Measurements from ENCODE around the gene ATL3.
A peak's percentile ranks its signal among the peaks of the same experiment; 100 is the strongest.
"Not testable (repeated sequence)": the region's sequence is repeated elsewhere in the genome, so short reads cannot be mapped to it uniquely, and the experiment has no call there.

The ATL3 gene

GRCh38 chr11:63614136-63614671 lies 57.0 kb downstream of the ATL3 start, which contains the start of gene PLAAT3:
Gene PLAAT3, minus strand, starts transcription at chr11:63614433. Its CDS starts 419 bp downstream, at chr11:63614014.
- no peaks in the 10 kb centered on the region for H3K36me3 ChIP-seq (ENCODE audit: insufficient read depth, low read length)
- peak within 1 kb of the TSS; percentile 88 for H3K4me3 ChIP-seq (ENCODE audit: low read length)
- peak within 1 kb of the TSS; percentile 99 for H3K4me2 ChIP-seq (ENCODE audit: low read length)
- peak within 1 kb of the TSS; percentile 73 for H3K9ac ChIP-seq (ENCODE audit: low read depth, low read length)
- no peaks in the 10 kb centered on the region for H3K9me3 ChIP-seq (replicated peaks; ENCODE audit: low read length)
- H3K4me1 ChIP-seq (ENCODE audit: control insufficient read depth, insufficient read depth, low read length) = peaks cover 37% of the 10 kb centered on the region
- no peaks in the 10 kb centered on the region for H3K27me3 ChIP-seq (ENCODE audit: control insufficient read depth, insufficient read depth, low read length)

GRCh38 chr11:63613517-63614135 lies 57.5 kb downstream of the ATL3 start:
- peaks cover 43% of the 10 kb centered on the region for H3K4me1 ChIP-seq (ENCODE audit: control insufficient read depth, insufficient read depth, low read length)
- peak overlapping the region; percentile 73 for H3K9ac ChIP-seq (ENCODE audit: low read depth, low read length)
- peak overlapping the region; percentile 88 for H3K4me3 ChIP-seq (ENCODE audit: low read length)
- H3K9me3 ChIP-seq (replicated peaks; ENCODE audit: low read length) = no peaks in the 10 kb centered on the region
- H3K36me3 ChIP-seq (ENCODE audit: insufficient read depth, low read length) = no peaks in the 10 kb centered on the region
- H3K27me3 ChIP-seq (ENCODE audit: control insufficient read depth, insufficient read depth, low read length) = no peaks in the 10 kb centered on the region
- H3K4me2 ChIP-seq (ENCODE audit: low read length) = peak overlapping the region; percentile 99

GRCh38 chr11:63612181-63612580 lies 59.0 kb downstream of the ATL3 start:
- Histone ChIP-seq H3K9ac (ENCODE audit: low read depth, low read length) (no peak overlapping the region), H3K4me1 (ENCODE audit: control insufficient read depth, insufficient read depth, low read length) (peaks cover 50% of the 10 kb centered on the region), H3K27me3 (ENCODE audit: control insufficient read depth, insufficient read depth, low read length) (no peaks in the 10 kb centered on the region), H3K36me3 (ENCODE audit: insufficient read depth, low read length) (no peaks in the 10 kb centered on the region), H3K4me2 (ENCODE audit: low read length) (no peak overlapping the region), H3K4me3 (ENCODE audit: low read length) (no peak overlapping the region), H3K9me3 (replicated peaks; ENCODE audit: low read length) (no peaks in the 10 kb centered on the region)

GRCh38 chr11:63611395-63611747 lies 59.8 kb downstream of the ATL3 start:
- no peaks in the 10 kb centered on the region for H3K36me3 ChIP-seq (ENCODE audit: insufficient read depth, low read length)
- H3K27me3 ChIP-seq (ENCODE audit: control insufficient read depth, insufficient read depth, low read length) = no peaks in the 10 kb centered on the region
- no peaks in the 10 kb centered on the region for H3K9me3 ChIP-seq (replicated peaks; ENCODE audit: low read length)
- H3K9ac ChIP-seq (ENCODE audit: low read depth, low read length) = no peak overlapping the region
- H3K4me1 ChIP-seq (ENCODE audit: control insufficient read depth, insufficient read depth, low read length) = peaks cover 50% of the 10 kb centered on the region
- H3K4me3 ChIP-seq (ENCODE audit: low read length) = no peak overlapping the region
- no peak overlapping the region for H3K4me2 ChIP-seq (ENCODE audit: low read length)

DNA sequence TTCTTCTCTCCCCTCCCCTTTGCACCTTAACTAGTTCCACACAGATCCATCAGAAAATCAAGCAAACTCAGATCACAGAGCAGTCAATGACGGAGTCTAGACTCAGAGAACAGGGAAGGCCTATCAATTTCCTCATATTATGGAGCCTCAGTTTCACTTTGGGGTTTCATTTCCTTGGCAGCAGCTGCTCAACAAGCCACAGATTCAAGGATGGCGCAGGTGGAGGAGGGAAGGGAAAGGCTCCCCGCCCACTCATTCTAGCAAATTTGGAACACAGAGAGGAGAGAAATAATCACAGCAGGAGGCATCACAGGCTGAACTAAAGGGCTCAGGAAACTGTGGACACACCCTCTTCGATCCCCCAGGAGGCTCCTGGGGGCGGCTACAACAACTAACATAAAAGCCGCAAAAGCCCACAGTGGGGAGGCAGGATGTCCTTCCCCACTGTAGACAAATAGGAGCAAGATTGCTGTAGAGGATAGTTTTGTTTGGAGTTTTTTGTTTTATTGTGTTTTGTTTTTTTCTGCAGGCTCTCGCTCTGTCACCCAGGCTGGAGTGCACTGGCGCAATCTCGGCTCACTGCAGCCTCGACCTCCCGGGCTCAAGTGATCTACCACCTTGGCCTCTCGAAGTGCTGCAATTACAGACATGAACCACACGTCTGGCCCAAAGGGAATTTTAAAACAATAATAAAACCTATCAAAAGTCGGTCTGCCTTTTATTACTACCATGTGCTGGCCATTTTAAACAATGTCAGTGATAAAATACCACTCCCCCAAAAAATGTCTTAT lies 60.4 kb downstream of the ATL3 start:
- Histone ChIP-seq H3K4me1 (ENCODE audit: control insufficient read depth, insufficient read depth, low read length) (peaks cover 50% of the 10 kb centered on the region), H3K4me3 (ENCODE audit: low read length) (no peak overlapping the region), H3K36me3 (ENCODE audit: insufficient read depth, low read length) (no peaks in the 10 kb centered on the region), H3K4me2 (ENCODE audit: low read length) (peak overlapping the region; percentile 49), H3K27me3 (ENCODE audit: control insufficient read depth, insufficient read depth, low read length) (no peaks in the 10 kb centered on the region), H3K9me3 (replicated peaks; ENCODE audit: low read length) (no peaks in the 10 kb centered on the region), H3K9ac (ENCODE audit: low read depth, low read length) (no peak overlapping the region)

DNA sequence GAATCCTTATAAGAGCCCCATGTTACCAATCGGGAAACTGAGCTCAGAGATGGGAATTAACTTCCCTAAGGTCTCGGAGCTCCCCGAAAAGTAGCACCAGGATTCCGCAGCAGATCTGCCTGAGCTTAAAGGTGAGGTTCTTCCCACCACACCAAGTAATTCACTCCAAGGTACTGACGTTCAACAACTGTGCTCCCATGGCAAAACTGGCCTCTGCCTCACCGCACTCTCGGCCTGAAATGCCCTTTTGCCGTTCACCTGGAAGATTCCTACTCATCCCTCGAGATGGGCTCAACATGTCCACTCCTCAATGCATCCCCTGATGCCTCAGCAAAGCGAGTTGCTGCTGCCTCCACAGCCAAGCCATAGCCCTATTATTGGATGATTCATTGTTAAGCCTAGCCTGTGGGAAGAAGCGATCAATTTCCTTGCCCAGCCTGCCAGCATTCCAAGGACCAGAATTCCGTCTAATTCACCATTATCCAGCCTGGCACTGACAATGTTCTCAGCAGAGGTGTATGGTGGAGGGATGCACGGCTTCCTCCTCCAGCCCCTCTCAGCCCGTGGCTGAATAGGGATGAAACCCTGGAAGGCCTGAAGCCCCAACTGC lies 61.1 kb downstream of the ATL3 start:
- H3K36me3 ChIP-seq (ENCODE audit: insufficient read depth, low read length) = no peaks in the 10 kb centered on the region
- no peak overlapping the region for H3K4me3 ChIP-seq (ENCODE audit: low read length)
- peak overlapping the region; percentile 49 for H3K4me2 ChIP-seq (ENCODE audit: low read length)
- peak overlapping the region; percentile 67 for H3K9ac ChIP-seq (ENCODE audit: low read depth, low read length)
- H3K4me1 ChIP-seq (ENCODE audit: control insufficient read depth, insufficient read depth, low read length) = peaks cover 50% of the 10 kb centered on the region
- no peaks in the 10 kb centered on the region for H3K27me3 ChIP-seq (ENCODE audit: control insufficient read depth, insufficient read depth, low read length)
- no peaks in the 10 kb centered on the region for H3K9me3 ChIP-seq (replicated peaks; ENCODE audit: low read length)

GRCh38 chr11:63609536-63609935 lies 61.6 kb downstream of the ATL3 start:
- Histone ChIP-seq H3K9ac (ENCODE audit: low read depth, low read length) (peak overlapping the region; percentile 67), H3K4me1 (ENCODE audit: control insufficient read depth, insufficient read depth, low read length) (peaks cover 49% of the 10 kb centered on the region), H3K27me3 (ENCODE audit: control insufficient read depth, insufficient read depth, low read length) (no peaks in the 10 kb centered on the region), H3K4me2 (ENCODE audit: low read length) (peak overlapping the region; percentile 29), H3K4me3 (ENCODE audit: low read length) (peak overlapping the region; percentile 22), H3K9me3 (replicated peaks; ENCODE audit: low read length) (no peaks in the 10 kb centered on the region), H3K36me3 (ENCODE audit: insufficient read depth, low read length) (no peaks in the 10 kb centered on the region)

DNA sequence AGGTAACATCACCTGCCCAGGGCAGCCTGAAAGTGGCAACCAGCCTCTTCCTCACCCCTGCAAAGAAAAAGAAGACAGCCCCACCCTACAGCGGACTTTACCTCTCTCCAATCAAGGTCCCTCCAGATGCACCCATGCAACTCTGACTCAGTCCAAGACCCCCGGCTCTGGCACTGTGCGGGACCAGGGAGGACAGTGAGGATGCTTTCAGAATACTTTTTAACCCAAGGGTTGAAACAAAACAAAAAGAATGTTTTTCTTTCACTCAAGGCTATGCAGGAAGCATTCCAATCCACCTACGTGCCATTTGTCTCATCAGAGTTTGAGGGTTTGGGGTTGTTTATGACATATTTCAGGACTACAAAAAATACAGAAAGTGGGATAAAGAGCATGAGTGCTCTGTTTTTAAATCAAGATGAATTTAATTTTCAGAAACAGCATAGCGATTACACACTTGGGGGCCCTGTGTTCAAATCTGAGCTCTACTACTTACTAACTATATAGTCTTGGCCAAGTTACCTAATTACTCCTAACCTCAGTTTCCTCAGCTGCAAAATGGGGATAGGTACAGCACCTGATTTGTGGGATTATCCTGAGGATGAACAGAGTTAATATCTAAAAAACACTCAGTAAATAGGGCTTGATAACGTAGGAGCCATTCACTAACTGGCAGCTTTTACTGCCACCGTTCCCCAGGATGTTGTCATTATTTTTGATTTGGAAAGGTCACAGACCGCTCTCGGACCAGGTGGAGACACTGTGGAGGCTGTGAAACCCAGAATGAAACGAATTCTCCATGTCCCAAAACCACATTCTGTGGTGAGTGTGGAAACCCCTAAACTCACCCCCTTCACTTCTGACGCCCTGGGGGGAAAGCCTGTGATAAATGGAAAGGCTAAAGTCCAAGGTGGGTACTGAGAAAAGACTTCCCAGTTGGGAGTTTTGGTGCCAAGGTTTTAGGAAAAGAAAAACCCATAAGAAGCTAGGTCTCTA lies 62.5 kb downstream of the ATL3 start:
- Histone ChIP-seq H3K4me3 (ENCODE audit: low read length) (peak overlapping the region; percentile 22), H3K4me1 (ENCODE audit: control insufficient read depth, insufficient read depth, low read length) (peaks cover 46% of the 10 kb centered on the region), H3K36me3 (ENCODE audit: insufficient read depth, low read length) (no peaks in the 10 kb centered on the region), H3K9ac (ENCODE audit: low read depth, low read length) (peak overlapping the region; percentile 67), H3K4me2 (ENCODE audit: low read length) (peak overlapping the region; percentile 69), H3K27me3 (ENCODE audit: control insufficient read depth, insufficient read depth, low read length) (no peaks in the 10 kb centered on the region), H3K9me3 (replicated peaks; ENCODE audit: low read length) (no peaks in the 10 kb centered on the region)

- no peaks in the 10 kb centered on the region for H3K27me3 ChIP-seq (ENCODE audit: control insufficient read depth, insufficient read depth, low read length)
- no peak overlapping the region for H3K4me2 ChIP-seq (ENCODE audit: low read length)
- no peaks in the 10 kb centered on the region for H3K9me3 ChIP-seq (replicated peaks; ENCODE audit: low read length)
- no peak overlapping the region for H3K4me3 ChIP-seq (ENCODE audit: low read length)
- H3K4me1 ChIP-seq (ENCODE audit: control insufficient read depth, insufficient read depth, low read length) = peaks cover 16% of the 10 kb centered on the region
- H3K36me3 ChIP-seq (ENCODE audit: insufficient read depth, low read length) = no peaks in the 10 kb centered on the region
- no peak overlapping the region for H3K9ac ChIP-seq (ENCODE audit: low read depth, low read length)
Measured at GRCh38 chr11:63603180-63603518, 68.0 kb downstream of the ATL3 start.

- not testable (repeated sequence) for H3K9me3 ChIP-seq (replicated peaks; ENCODE audit: low read length); H3K36me3 ChIP-seq (ENCODE audit: insufficient read depth, low read length); H3K9ac ChIP-seq (ENCODE audit: low read depth, low read length); H3K4me2 ChIP-seq (ENCODE audit: low read length); H3K27me3 ChIP-seq (ENCODE audit: control insufficient read depth, insufficient read depth, low read length); H3K4me3 ChIP-seq (ENCODE audit: low read length)
- peaks cover 14% of the 10 kb centered on the region for H3K4me1 ChIP-seq (ENCODE audit: control insufficient read depth, insufficient read depth, low read length)
Measured at GRCh38 chr11:63602290-63603179, 68.6 kb downstream of the ATL3 start.

All from skeletal muscle satellite cell (primary cell).